ENCODE measurements around the gene HP. TPM values are rescaled to one million over a fixed set of nuclear protein-coding genes. Genes with fewer than 3 reads are reported as not detected.

HP gene
- total and polyA plus RNA-seq, 2 of the 8 experiments (the other 6 are each of a cell fraction or from before 2014, with no cell fraction given) = not detected

- no peaks in the 10 kb centered on the region for H3K79me1 ChIP-seq (ENCODE audit: low read depth, low read length)
- H3K4ac ChIP-seq (replicated peaks; ENCODE audit: insufficient read length, low read depth, low read length) = no peak overlapping the region
- H2BK120ac ChIP-seq (replicated peaks; ENCODE audit: low read depth, low read length) = no peak overlapping the region
- H3K36me3 ChIP-seq (ENCODE audit: control insufficient read depth in 2 of 4, insufficient read depth in 4 of 4, low read length in 3 of 4) = peaks cover 46 to 87% (median 74%) of the 10 kb centered on the region in 4 experiments
- CTCF ChIA-PET (ENCODE audit: partially characterized antibody) = interaction anchor here (1.4 to 11.4 kb wide), 3 partner anchors 17 to 80 kb away, joined by 3 to 108 read pairs (median 4); no protein-coding TSS in a partner anchor
- H2BK12ac ChIP-seq (ENCODE audit: low read depth, low read length) = no peak overlapping the region
- H3K18ac ChIP-seq (ENCODE audit: extremely low read depth, low read length) = no peak overlapping the region
- no peak overlapping the region for H3K56ac ChIP-seq (replicated peaks; ENCODE audit: insufficient read length, low read depth, low read length)
- H4K8ac ChIP-seq (ENCODE audit: extremely low read depth, insufficient read depth, low read length) = no peak overlapping the region
- no peaks in the 10 kb centered on the region for H3K27me3 ChIP-seq (replicated peaks in 1 of 4; ENCODE audit: control insufficient read depth in 3 of 4, extremely low read depth in 1 of 4, insufficient read depth in 3 of 4, low read length in 3 of 4)
- no peak for TF ChIP-seq HDAC6 (IDR thresholded peaks at IDR 0.05; ENCODE audit: low read depth, low read length)
- TF ChIP-seq BCL11A (IDR thresholded peaks at IDR 0.05; ENCODE audit: low read depth in 2 of 2, low read length in 2 of 2) = no peak
- TF ChIP-seq PHF8 (conservative IDR thresholded peaks at IDR 0.05; ENCODE audit: low read depth, low read length) = no peak
- TF ChIP-seq TAF1 (IDR thresholded peaks at IDR 0.05; ENCODE audit: low read depth, low read length) = no peak
- no peak for TF ChIP-seq SP1 (IDR thresholded peaks at IDR 0.05; ENCODE audit: low read depth, low read length)
- no peak for TF ChIP-seq CHD2 (IDR thresholded peaks at IDR 0.05; ENCODE audit: low read length)
- no peak for TF ChIP-seq SP2 (IDR thresholded peaks at IDR 0.05; ENCODE audit: low read length)
- no peak for TF ChIP-seq NRF1 (IDR thresholded peaks at IDR 0.05; ENCODE audit: low read depth, low read length)
- no peak for TF ChIP-seq POLR2AphosphoS5 (IDR thresholded peaks at IDR 0.05; ENCODE audit: low read depth, low read length)
- no peak for TF ChIP-seq EZH2 (IDR thresholded peaks at IDR 0.05; ENCODE audit: low read depth, low read length, severe bottlenecking)
- TF ChIP-seq CTBP2 (IDR thresholded peaks at IDR 0.05; ENCODE audit: borderline replicate concordance, insufficient read depth, insufficient read length, low read length) = no peak
- H3K4me2 ChIP-seq (ENCODE audit: insufficient read depth in 1 of 2, low read depth in 2 of 2, low read length in 2 of 2) = no peak overlapping the region
- H3K9ac ChIP-seq (replicated peaks in 1 of 4; ENCODE audit: extremely low read depth in 1 of 4, low read depth in 3 of 4, low read length in 3 of 4) = no peak overlapping the region
- H3K4me1 ChIP-seq (replicated peaks in 1 of 4; ENCODE audit: control insufficient read depth in 3 of 4, insufficient read depth in 4 of 4, low read length in 3 of 4) = no peaks in the 10 kb centered on the region
- no peak overlapping the region for H3K23ac ChIP-seq (ENCODE audit: insufficient read length)
- no peak overlapping the region for H2BK20ac ChIP-seq (ENCODE audit: low read length)
- POLR2A ChIA-PET (ENCODE audit: partially characterized antibody) = no interaction called here
- H3K9me3 ChIP-seq (ENCODE audit: insufficient read depth in 2 of 2, low read depth in 1 of 2, low read length in 1 of 2) = no peaks in the 10 kb centered on the region
- no peak overlapping the region for H4K5ac ChIP-seq (ENCODE audit: insufficient read length, low read depth, low read length)
- no peak overlapping the region for H2AFZ ChIP-seq (ENCODE audit: low read length)
- no peak overlapping the region for H3K4me3 ChIP-seq (ENCODE audit: extremely low read depth in 1 of 4, insufficient read depth in 2 of 4, low read depth in 3 of 4, low read length in 4 of 4)
- no peak overlapping the region for H2BK15ac ChIP-seq (ENCODE audit: low read length)
- FAIRE-seq (no peak), DNase-seq (ENCODE audit: low read depth in 1 of 2, low spot score in 2 of 2) (no peak)
- 89% methylated on average over 10 of the region's 10 CpGs; no CpG with 5 or more reads in 1 of the 2 experiments for WGBS, 2 experiments (ENCODE audit: extremely low coverage in 1 of 2, insufficient coverage in 1 of 2, insufficient read length in 1 of 2, insufficient replicate concordance in 2 of 2, low coverage in 1 of 2, low lambda C conversion rate in 2 of 2, missing lambda C conversion rate in 1 of 2)
- no peak overlapping the region for H3K27ac ChIP-seq (ENCODE audit: low read depth, low read length)
- peaks cover 0 to 2% of the 10 kb centered on the region in 2 experiments; a peak in 1 of 4 replicates for H3K79me2 ChIP-seq (ENCODE audit: control insufficient read depth in 1 of 2, insufficient read depth in 2 of 2, low read length in 2 of 2)
- peaks cover 8 to 17% of the 10 kb centered on the region in 2 experiments for H4K20me1 ChIP-seq (replicated peaks in 1 of 2; ENCODE audit: control insufficient read depth in 1 of 2, insufficient read depth in 2 of 2, low read length in 2 of 2)
- no peaks in the 10 kb centered on the region for H3K23me2 ChIP-seq (ENCODE audit: low read depth, low read length)
- no peak overlapping the region for H4K91ac ChIP-seq (replicated peaks; ENCODE audit: insufficient read length, low read length)
- H2BK5ac ChIP-seq (ENCODE audit: low read depth, low read length) = no peak overlapping the region
- H2AK5ac ChIP-seq (ENCODE audit: low read depth, low read length) = no peak overlapping the region
- H3K14ac ChIP-seq (ENCODE audit: insufficient read length) = no peak overlapping the region
These were observed 46.9 kb downstream of the HP start for GRCh38 chr16:72101195-72101594.

All from H1 (cell line).